GM12878 (cell line): ENCODE data around the gene VTA1. TPM values are rescaled to one million over a fixed set of nuclear protein-coding genes. Genes with fewer than 3 reads are reported as not detected.

Experiments used
- ATAC-seq: fragments of 200-7000 bp; cut with Tn5 transposase; 3 replicates; pipeline ENCODE4 v1.9.1; 2020; ENCODE audit warnings: mild to moderate bottlenecking, moderate library complexity
- BruUV-seq: library from RNA; stranded (reverse); fragments of 400-500 nt; replicated peaks from 2 replicates; lab custom pipeline; 2021; lab: Mats Ljungman, UMichigan
- CTCF ChIA-PET: fragments of 300-600 bp; sonication (Branson Sonifier 250); formaldehyde crosslinking; extraction: SDS; loops from one replicate; lab custom pipeline; 2021; ENCODE audit warnings: inconsistent platforms; lab: Yijun Ruan, JAX
- POLR2A ChIA-PET: fragments of 350-600 bp; formaldehyde crosslinking; extraction: SDS; loops from one replicate; lab custom pipeline; 2021; ENCODE audit warnings: inconsistent platforms; lab: Charles Lee
- RAD21 ChIA-PET: fragments of 300-600 bp; sonication (Branson Sonifier 250); formaldehyde crosslinking; loops from one replicate; lab custom pipeline; 2023; ENCODE audit warnings: antibody characterized with exemption; ENCODE audit not compliant: unreplicated experiment; lab: Charles Lee
- SMC1A ChIA-PET: fragments of 300-600 bp; sonication (Branson Sonifier 250); formaldehyde crosslinking; loops from one replicate; lab custom pipeline; 2023; ENCODE audit not compliant: unreplicated experiment, uncharacterized antibody; lab: Charles Lee
- DNase-seq: peaks from one replicate; pipeline ENCODE4 v3.0.0-alpha.2; 2011; ENCODE audit warnings: low read depth, low spot score
- FAIRE-seq: peaks from 3 replicates; lab custom pipeline; 2011; peaks lifted over from hg19 to GRCh38; lab: Jason Lieb, UNC
- H2AFZ ChIP-seq: 2 replicates; pipeline ENCODE4 v1.6.0; 2011; ENCODE audit warnings: low read depth, low read length, control low read depth; ENCODE audit not compliant: control insufficient read depth
- H3K27ac ChIP-seq: 2 replicates; pipeline ENCODE4 v1.5.1; 2011; ENCODE audit warnings: control low read depth; ENCODE audit not compliant: control insufficient read depth, insufficient read depth
- H3K27me3 ChIP-seq, 2 experiments: replicated peaks in 1 of 2; 2 replicates each; pipeline versions ENCODE4 v1.6.0 to v1.6.1; 2011; ENCODE audit warnings: low read length in 1 of 2; ENCODE audit not compliant: control insufficient read depth in 2 of 2, insufficient read depth in 2 of 2
- H3K36me3 ChIP-seq, 2 experiments: 2 replicates each; pipeline ENCODE4 v1.5.1; 2011; ENCODE audit warnings: low read length in 1 of 2; ENCODE audit not compliant: control insufficient read depth in 2 of 2, insufficient read depth in 2 of 2
- H3K4me1 ChIP-seq: 2 replicates; pipeline ENCODE4 v1.6.1; 2011; ENCODE audit warnings: mild to moderate bottlenecking, low read length, moderate library complexity, mixed read lengths; ENCODE audit not compliant: control insufficient read depth, insufficient read depth
- H3K4me2 ChIP-seq: 2 replicates; pipeline ENCODE4 v1.6.0; 2011; ENCODE audit warnings: control low read depth; ENCODE audit not compliant: control insufficient read depth, insufficient read depth
- H3K4me3 ChIP-seq: fragments of 200-600 bp; sonication (generic); 2 replicates; pipeline ENCODE4 v1.5.1; 2016
- H3K79me2 ChIP-seq: 2 replicates; pipeline ENCODE4 v1.6.0; 2011; ENCODE audit warnings: low read length; ENCODE audit not compliant: control insufficient read depth, insufficient read depth
- H3K9ac ChIP-seq: 2 replicates; pipeline ENCODE4 v1.8.0; 2011; ENCODE audit warnings: low read length, control low read depth, mixed read lengths; ENCODE audit not compliant: control insufficient read depth, insufficient read depth
- H3K9me3 ChIP-seq: replicated peaks from 3 replicates; pipeline ENCODE4 v1.5.1; 2011; ENCODE audit warnings: mild to moderate bottlenecking, low read length; ENCODE audit not compliant: control insufficient read depth, insufficient read depth
- H4K20me1 ChIP-seq: 2 replicates; pipeline ENCODE4 v1.6.0; 2011; ENCODE audit not compliant: control insufficient read depth, insufficient read depth
- ATF2 ChIP-seq: IDR thresholded peaks from 2 replicates; pipeline ENCODE4 v1.6.1; 2012; ENCODE audit warnings: low read length, inconsistent platforms
- BRCA1 ChIP-seq: IDR thresholded peaks from 2 replicates; pipeline ENCODE4 v1.6.1; 2011; ENCODE audit warnings: low read depth, low read length, improper control_type of control experiment
- CBFB ChIP-seq: IDR thresholded peaks from 2 replicates; pipeline ENCODE4 v1.6.1; 2016; ENCODE audit warnings: antibody characterized with exemption, low read depth
- DPF2 ChIP-seq: fragments of 450-650 bp; IDR thresholded peaks from 2 replicates; pipeline ENCODE4 v1.6.1; 2017; ENCODE audit warnings: mild to moderate bottlenecking
- EED ChIP-seq: sonication (generic); IDR thresholded peaks from 2 replicates; pipeline ENCODE4 v1.6.1; 2016; ENCODE audit warnings: antibody characterized with exemption, low read depth
- ETV6 ChIP-seq, 2 experiments: fragments of 450-650 bp in 1 of 2; IDR thresholded peaks in 1 of 2; conservative IDR thresholded peaks in 1 of 2; 2 replicates each; pipeline ENCODE4 v1.6.1; 2014; ENCODE audit warnings: antibody characterized with exemption in 1 of 2, borderline replicate concordance in 1 of 2, low read depth in 1 of 2, mild to moderate bottlenecking in 1 of 2, moderate library complexity in 1 of 2
- FOXK2 ChIP-seq: fragments of 450-650 bp; IDR thresholded peaks from 2 replicates; pipeline ENCODE4 v1.6.1; 2017; ENCODE audit warnings: mild to moderate bottlenecking, moderate library complexity
- HCFC1 ChIP-seq: fragments of 150-350 bp; IDR thresholded peaks from 2 replicates; pipeline ENCODE4 v1.6.1; 2014; ENCODE audit warnings: low read length
- POLR2A ChIP-seq: IDR thresholded peaks from 2 replicates; pipeline ENCODE4 v1.6.1; 2011; ENCODE audit warnings: low read depth, mild to moderate bottlenecking, low read length
- PRDM15 ChIP-seq: fragments of 450-650 bp; formaldehyde crosslinking; IDR thresholded peaks from 2 replicates; pipeline ENCODE4 v1.4.0; 2020; ENCODE audit warnings: mild to moderate bottlenecking, moderate library complexity
- SP1 ChIP-seq: IDR thresholded peaks from one replicate; pipeline ENCODE4 v1.6.1; 2011; ENCODE audit warnings: low read depth, low read length
- TCF7 ChIP-seq: IDR thresholded peaks from 2 replicates; pipeline ENCODE4 v1.6.1; 2014; ENCODE audit warnings: antibody characterized with exemption, borderline replicate concordance
- ZBTB11 ChIP-seq: fragments of 450-650 bp; formaldehyde crosslinking; IDR thresholded peaks from 2 replicates; pipeline ENCODE4 v1.5.0; 2022; ENCODE audit warnings: mild to moderate bottlenecking, missing genetic modification characterization
- ZZZ3 ChIP-seq: IDR thresholded peaks from 2 replicates; pipeline ENCODE4 v1.6.1; 2011; ENCODE audit warnings: low read depth; ENCODE audit not compliant: control insufficient read depth, insufficient read length
- WGBS: methylation state at CpG from one replicate; pipeline ENCODE4 v1.1.6; 2016; ENCODE audit warnings: low lambda C conversion rate; ENCODE audit not compliant: insufficient replicate concordance, insufficient coverage; ENCODE audit errors: missing lambda C conversion rate; 5-methylcytosine and 5-hydroxymethylcytosine counted together
- in situ Hi-C: fragments of 300-500 bp; cut with MboI; formaldehyde crosslinking; loops from 9 replicates; pipeline ENCODE4 v1.14.3; 2018; ENCODE audit warnings: mixed read lengths
- intact Hi-C: fragments of 100-400 bp; cut with micrococcal nuclease; formaldehyde crosslinking; loops from one replicate; pipeline ENCODE4 v1.14.2; 2022; ENCODE audit not compliant: unreplicated experiment
- polyA plus RNA-seq, 11 experiments: library from polyadenylated mRNA; depleted of rRNA in 4 of 11; unstranded in 6 of 11; stranded (reverse) in 5 of 11; fragments of >200 nt; fragmentation: Nextera tagmentation in 4 of 11; fragmentation: Illumina TruSeq in 1 of 11; extraction: Ambion mirVana in 4 of 11; extraction: Trizol in 1 of 11; gene quantifications; 1 replicate in 1 of 11; 2 replicates in 10 of 11; pipeline versions ENCODE4 v1.2.1 to v1.2.3, GENCODE V29; 2011 to 2016; ENCODE audit warnings: inconsistent platforms in 2 of 11, missing spikeins in 2 of 11, low read depth in 1 of 11
- total RNA-seq, 4 experiments: library from RNA; depleted of rRNA in 3 of 4; stranded (reverse); fragments of >200 nt in 3 of 4; fragmentation: Illumina TruSeq in 1 of 4; extraction: Trizol in 1 of 4; gene quantifications; 2 replicates each; pipeline versions ENCODE4 v1.2.1 to v1.2.3, GENCODE V29; 2013 to 2021

VTA1 gene
- total and polyA plus RNA-seq, 10 of the 15 experiments (the other 5 are each of a cell fraction or from before 2014, with no cell fraction given) = 48.3 to 126 (median 90.7) TPM

DNA sequence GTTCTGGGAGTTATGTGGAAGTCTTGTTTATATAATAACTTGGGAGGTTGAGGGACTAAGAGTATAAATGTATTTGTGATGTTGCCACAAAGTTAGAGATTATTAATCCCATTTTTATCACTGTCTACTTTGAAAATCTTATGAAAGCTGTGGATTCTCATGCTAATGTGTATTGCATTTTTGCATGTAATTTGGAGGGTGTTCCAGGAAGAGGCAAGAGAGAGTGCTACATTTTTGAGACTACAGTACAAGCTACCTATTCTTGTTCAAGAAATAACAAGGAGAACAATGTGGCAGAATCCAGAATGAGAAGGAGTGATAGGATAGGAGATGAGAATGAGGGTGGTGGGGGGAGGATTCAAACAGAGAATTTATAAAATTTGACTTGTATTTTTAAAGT lies 34.9 kb downstream of the VTA1 start (continued):
- TF ChIP-seq ZBTB11 (CRISPR knock-in tag) (no peak), ETV6 (conservative IDR thresholded peaks at IDR 0.05 in 1 of 2, IDR thresholded peaks at IDR 0.05 in 1 of 2; ENCODE audit: borderline replicate concordance in 1 of 2, low read depth in 1 of 2) (no peak), TCF7 (no peak), DPF2 (no peak)

DNA sequence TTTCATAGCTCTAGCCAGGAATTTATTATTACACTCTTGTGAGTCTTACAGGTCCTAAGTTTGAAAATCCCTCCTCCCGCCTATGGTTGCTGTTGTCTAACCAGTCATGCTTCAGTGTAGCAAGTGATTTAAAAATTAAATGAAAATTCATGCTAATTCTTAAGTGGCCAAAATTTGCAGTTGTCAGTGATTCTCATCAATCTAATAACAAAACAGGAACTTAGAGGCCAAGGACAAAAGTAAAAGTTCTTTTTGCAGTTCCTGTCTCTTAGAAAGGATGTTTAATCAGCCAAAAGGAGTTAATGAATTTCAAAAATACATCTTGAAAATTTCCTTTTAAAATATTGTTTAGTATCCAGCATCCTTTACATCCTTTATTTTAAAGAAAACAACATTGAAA lies 36.3 kb downstream of the VTA1 start:
- Histone ChIP-seq H3K9me3 (no peaks in the 10 kb centered on the region), H2AFZ (no peak overlapping the region), H3K4me1 (no peaks in the 10 kb centered on the region), H3K27ac (no peak overlapping the region), H3K79me2 (no peaks in the 10 kb centered on the region), H3K4me3 (no peak overlapping the region), H3K9ac (no peak overlapping the region), H3K4me2 (no peak overlapping the region), H4K20me1 (no peaks in the 10 kb centered on the region), H3K27me3 (no peaks in the 10 kb centered on the region), H3K36me3 (no peaks in the 10 kb centered on the region)
- WGBS = 50% methylated on average over 1 of the region's 1 CpG
- ChIA-PET SMC1A (no interaction called here), POLR2A (no interaction called here), CTCF (interaction anchor here (1.6 to 1.7 kb wide), 2 partner anchors 24 to 27 kb away, joined by 6 read pairs; no protein-coding TSS in a partner anchor), RAD21 (no interaction called here)
- FAIRE-seq = no peak
- in situ Hi-C loops = no loop called here
- BruUV-seq = no TSS peak
- intact Hi-C loops = no loop called here
- no peak for DNase-seq
- ATAC-seq = no peak
- TF ChIP-seq BRCA1 (no peak), POLR2A (no peak), SP1 (no peak), PRDM15 (no peak), CBFB (no peak), ZZZ3 (no peak), EED (no peak), FOXK2 (no peak), HCFC1 (no peak), ATF2 (no peak)
